Neural cell (in vitro differentiated cells): ENCODE measurements around the gene HCLS1.

Experiments
- CTCF ChIP-seq: fragments of 450-650 bp; IDR thresholded peaks from 2 replicates; pipeline ENCODE4 v1.5.1; 2014; ENCODE audit warnings: antibody characterized with exemption, mild to moderate bottlenecking, moderate library complexity; ENCODE audit not compliant: poor library complexity, severe bottlenecking
- EP300 ChIP-seq: fragments of 450-650 bp; conservative IDR thresholded peaks from 2 replicates; pipeline ENCODE4 v1.6.1; 2014; ENCODE audit warnings: antibody characterized with exemption, mild to moderate bottlenecking, moderate library complexity; ENCODE audit not compliant: poor library complexity, severe bottlenecking
- EZH2 ChIP-seq: fragments of 200-600, 300-800 bp; shearing (Covaris generic), sonication (generic); IDR thresholded peaks from 2 replicates; pipeline ENCODE4 v1.6.1; 2014; ENCODE audit warnings: antibody characterized with exemption, low read length, borderline replicate concordance, mild to moderate bottlenecking; ENCODE audit not compliant: insufficient read depth, poor library complexity, severe bottlenecking
- MXI1 ChIP-seq: fragments of 450-650 bp; conservative IDR thresholded peaks from 2 replicates; pipeline ENCODE4 v1.6.1; 2014; ENCODE audit warnings: antibody characterized with exemption, mild to moderate bottlenecking; ENCODE audit not compliant: poor library complexity, severe bottlenecking
- POLR2AphosphoS5 ChIP-seq: IDR thresholded peaks from 2 replicates; pipeline ENCODE4 v1.6.1; 2012
- RAD21 ChIP-seq: fragments of 450-650 bp; conservative IDR thresholded peaks from 2 replicates; pipeline ENCODE4 v1.6.1; 2014; ENCODE audit warnings: antibody characterized with exemption, mild to moderate bottlenecking, moderate library complexity
- REST ChIP-seq: IDR thresholded peaks from 2 replicates; pipeline ENCODE4 v1.6.1; 2012; ENCODE audit warnings: borderline replicate concordance
- SMC3 ChIP-seq: fragments of 450-650 bp; conservative IDR thresholded peaks from 2 replicates; pipeline ENCODE4 v1.6.1; 2014; ENCODE audit warnings: antibody characterized with exemption, mild to moderate bottlenecking, moderate library complexity; ENCODE audit not compliant: poor library complexity
- TAF1 ChIP-seq: IDR thresholded peaks from 2 replicates; pipeline ENCODE4 v1.6.1; 2012; ENCODE audit warnings: low read depth

GRCh38 chr3:121667333-121667732, 6.6 kb upstream of the HCLS1 start:
- no peak for TF ChIP-seq TAF1
- no peak for TF ChIP-seq CTCF
- TF ChIP-seq EZH2 = no peak
- TF ChIP-seq MXI1 = no peak
- TF ChIP-seq EP300 = no peak
- no peak for TF ChIP-seq RAD21
- TF ChIP-seq POLR2AphosphoS5 = no peak
- TF ChIP-seq SMC3 = no peak
- TF ChIP-seq REST = no peak
